ENCODE results near the gene EXOC3L4.

DNA sequence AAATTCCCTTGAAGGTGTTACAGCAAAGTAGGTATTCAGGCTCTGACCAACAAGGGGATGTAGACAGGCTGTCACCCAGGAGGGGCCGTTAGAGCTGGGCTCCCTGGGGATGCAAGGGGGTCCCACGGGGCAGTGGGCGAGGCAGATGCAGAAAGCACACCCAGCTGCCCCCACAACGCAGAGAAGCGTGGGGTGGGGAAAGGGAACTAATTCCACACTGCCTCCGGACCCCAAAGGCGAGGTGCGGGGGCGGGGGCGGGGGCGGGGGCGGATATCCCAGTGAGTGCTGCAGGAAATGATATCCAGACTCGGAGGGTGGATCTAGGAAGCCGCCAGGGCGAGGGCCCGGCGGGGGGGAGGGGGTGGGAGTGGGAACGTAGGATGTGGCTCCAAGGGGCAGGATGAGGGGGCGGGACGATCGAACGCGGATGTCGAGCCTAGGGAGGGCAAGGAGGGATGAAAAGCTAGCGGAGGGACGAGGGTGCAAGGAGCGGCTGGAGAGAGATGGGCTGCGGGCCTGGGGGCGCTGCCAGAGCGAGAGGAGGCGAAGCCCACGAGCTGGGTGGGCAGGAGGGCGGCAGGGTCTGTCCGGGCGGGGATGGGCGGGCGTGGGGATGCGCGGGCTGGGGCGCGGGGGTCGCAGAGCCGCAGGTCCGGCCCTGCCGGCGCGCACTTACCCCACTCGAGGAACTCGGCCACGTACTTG, 38.0 kb upstream of the EXOC3L4 start:
- TF ChIP-seq, protein P1, sequence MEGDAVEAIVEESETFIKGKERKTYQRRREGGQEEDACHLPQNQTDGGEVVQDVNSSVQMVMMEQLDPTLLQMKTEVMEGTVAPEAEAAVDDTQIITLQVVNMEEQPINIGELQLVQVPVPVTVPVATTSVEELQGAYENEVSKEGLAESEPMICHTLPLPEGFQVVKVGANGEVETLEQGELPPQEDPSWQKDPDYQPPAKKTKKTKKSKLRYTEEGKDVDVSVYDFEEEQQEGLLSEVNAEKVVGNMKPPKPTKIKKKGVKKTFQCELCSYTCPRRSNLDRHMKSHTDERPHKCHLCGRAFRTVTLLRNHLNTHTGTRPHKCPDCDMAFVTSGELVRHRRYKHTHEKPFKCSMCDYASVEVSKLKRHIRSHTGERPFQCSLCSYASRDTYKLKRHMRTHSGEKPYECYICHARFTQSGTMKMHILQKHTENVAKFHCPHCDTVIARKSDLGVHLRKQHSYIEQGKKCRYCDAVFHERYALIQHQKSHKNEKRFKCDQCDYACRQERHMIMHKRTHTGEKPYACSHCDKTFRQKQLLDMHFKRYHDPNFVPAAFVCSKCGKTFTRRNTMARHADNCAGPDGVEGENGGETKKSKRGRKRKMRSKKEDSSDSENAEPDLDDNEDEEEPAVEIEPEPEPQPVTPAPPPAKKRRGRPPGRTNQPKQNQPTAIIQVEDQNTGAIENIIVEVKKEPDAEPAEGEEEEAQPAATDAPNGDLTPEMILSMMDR (IDR thresholded peaks at IDR 0.05; ENCODE audit: insufficient read depth, low read depth, low read length) = no peak
- no peak for TF ChIP-seq EZH2 (IDR thresholded peaks at IDR 0.05; ENCODE audit: insufficient read depth, low read length)

Data from astrocyte (in vitro differentiated cells and primary cell).